ENCODE data around the gene SNRPB.

DNA sequence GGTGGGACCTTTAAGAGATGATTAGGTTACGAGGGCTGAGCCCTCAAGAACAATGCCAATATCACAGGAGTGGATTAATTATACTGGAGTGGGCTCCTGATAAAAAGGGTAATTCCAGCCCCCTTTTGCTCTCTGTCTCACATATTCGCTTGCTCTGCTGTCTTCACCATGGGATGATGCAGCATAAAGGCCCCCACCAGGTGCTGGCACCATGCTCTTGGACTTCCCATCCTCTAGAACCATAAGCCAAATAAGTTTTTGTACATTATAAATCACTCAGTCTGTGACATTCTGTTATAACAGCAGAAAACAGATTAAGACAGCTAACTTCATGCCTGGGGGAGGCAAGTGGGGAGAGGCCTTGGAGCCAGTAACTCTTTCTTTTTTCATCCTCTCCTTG lies 9.8 kb upstream of the SNRPB start:
- TF ChIP-seq, protein P1, sequence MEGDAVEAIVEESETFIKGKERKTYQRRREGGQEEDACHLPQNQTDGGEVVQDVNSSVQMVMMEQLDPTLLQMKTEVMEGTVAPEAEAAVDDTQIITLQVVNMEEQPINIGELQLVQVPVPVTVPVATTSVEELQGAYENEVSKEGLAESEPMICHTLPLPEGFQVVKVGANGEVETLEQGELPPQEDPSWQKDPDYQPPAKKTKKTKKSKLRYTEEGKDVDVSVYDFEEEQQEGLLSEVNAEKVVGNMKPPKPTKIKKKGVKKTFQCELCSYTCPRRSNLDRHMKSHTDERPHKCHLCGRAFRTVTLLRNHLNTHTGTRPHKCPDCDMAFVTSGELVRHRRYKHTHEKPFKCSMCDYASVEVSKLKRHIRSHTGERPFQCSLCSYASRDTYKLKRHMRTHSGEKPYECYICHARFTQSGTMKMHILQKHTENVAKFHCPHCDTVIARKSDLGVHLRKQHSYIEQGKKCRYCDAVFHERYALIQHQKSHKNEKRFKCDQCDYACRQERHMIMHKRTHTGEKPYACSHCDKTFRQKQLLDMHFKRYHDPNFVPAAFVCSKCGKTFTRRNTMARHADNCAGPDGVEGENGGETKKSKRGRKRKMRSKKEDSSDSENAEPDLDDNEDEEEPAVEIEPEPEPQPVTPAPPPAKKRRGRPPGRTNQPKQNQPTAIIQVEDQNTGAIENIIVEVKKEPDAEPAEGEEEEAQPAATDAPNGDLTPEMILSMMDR (IDR thresholded peaks at IDR 0.05), result no peak
- TF ChIP-seq POLR2A (IDR thresholded peaks at IDR 0.05), result no peak
